DND-41 (cell line): ENCODE results near the gene CACNA1E.
A peak's percentile ranks its signal among the peaks of the same experiment; 100 is the strongest.

Experiments
- ATAC-seq: fragments of 200-7000 bp; cut with Tn5 transposase; 3 replicates; pipeline ENCODE4 v1.9.1; 2021; ENCODE audit warnings: low read depth; ENCODE audit not compliant: insufficient read depth
- DNase-seq: peaks from one replicate; pipeline ENCODE4 v3.0.0-alpha.2; 2020
- H2AFZ ChIP-seq: 2 replicates; pipeline ENCODE4 v1.6.0; 2012; ENCODE audit warnings: low read depth, low read length
- H3K27ac ChIP-seq: 2 replicates; pipeline ENCODE4 v1.5.1; 2012; ENCODE audit warnings: low read length, inconsistent platforms
- H3K27me3 ChIP-seq: fragments of 200-600 bp; sonication (generic); 2 replicates; pipeline ENCODE4 v1.6.0; 2012; ENCODE audit warnings: low read length, mild to moderate bottlenecking, inconsistent platforms; ENCODE audit not compliant: insufficient read depth, poor library complexity
- H3K36me3 ChIP-seq: 2 replicates; pipeline ENCODE4 v1.5.1; 2012; ENCODE audit warnings: low read length, inconsistent platforms; ENCODE audit not compliant: insufficient read depth
- H3K4me1 ChIP-seq: 2 replicates; pipeline ENCODE4 v1.5.1; 2012; ENCODE audit warnings: mild to moderate bottlenecking, low read length; ENCODE audit not compliant: insufficient read depth
- H3K4me2 ChIP-seq: 2 replicates; pipeline ENCODE4 v1.6.0; 2012; ENCODE audit warnings: mild to moderate bottlenecking, moderate library complexity, low read length, inconsistent platforms; ENCODE audit not compliant: insufficient read depth
- H3K4me3 ChIP-seq, 2 experiments: fragments of 200-600 bp in 1 of 2; shearing (Covaris generic) in 1 of 2; 2 replicates each; pipeline ENCODE4 v1.5.1; 2012 to 2016; ENCODE audit warnings: inconsistent platforms in 2 of 2, low read length in 2 of 2, mild to moderate bottlenecking in 2 of 2, low read depth in 1 of 2, moderate library complexity in 1 of 2
- H3K79me2 ChIP-seq: 2 replicates; pipeline ENCODE4 v1.6.0; 2012; ENCODE audit warnings: low read length, inconsistent platforms; ENCODE audit not compliant: insufficient read depth
- H3K9ac ChIP-seq: 2 replicates; pipeline ENCODE4 v1.6.0; 2012; ENCODE audit warnings: low read depth, mild to moderate bottlenecking, inconsistent platforms, low read length, moderate library complexity
- H3K9me3 ChIP-seq: 2 replicates; pipeline ENCODE4 v1.5.1; 2012; ENCODE audit warnings: low read length, moderate library complexity, mild to moderate bottlenecking, inconsistent platforms; ENCODE audit not compliant: insufficient read depth, severe bottlenecking
- H4K20me1 ChIP-seq: 2 replicates; pipeline ENCODE4 v1.6.0; 2012; ENCODE audit warnings: low read length; ENCODE audit not compliant: insufficient read depth
- CTCF ChIP-seq: IDR thresholded peaks from 2 replicates; pipeline ENCODE4 v1.5.1; 2012; ENCODE audit warnings: borderline replicate concordance, low read length, moderate library complexity, mild to moderate bottlenecking; ENCODE audit not compliant: poor library complexity, severe bottlenecking; ENCODE audit errors: extremely low read depth
- EZH2 ChIP-seq: IDR thresholded peaks from 3 replicates; pipeline ENCODE4 v1.6.1; 2012; ENCODE audit warnings: borderline replicate concordance, low read depth, mild to moderate bottlenecking, moderate library complexity, low read length, inconsistent platforms; ENCODE audit not compliant: severe bottlenecking

The CACNA1E gene

GRCh38 chr1:181551249-181551648 lies 67.9 kb downstream of the CACNA1E start:
- TF ChIP-seq CTCF (no peak), EZH2 (no peak)
- H3K4me2 ChIP-seq: no peak overlapping the region
- H3K36me3 ChIP-seq: no peaks in the 10 kb centered on the region
- no peak overlapping the region for H2AFZ ChIP-seq
- no peaks in the 10 kb centered on the region for H3K4me1 ChIP-seq
- H3K27ac ChIP-seq: no peak overlapping the region
- H3K9me3 ChIP-seq: no peaks in the 10 kb centered on the region
- H4K20me1 ChIP-seq: no peaks in the 10 kb centered on the region
- no peak; the same call in 2 of the 3 replicates for ATAC-seq
- H3K27me3 ChIP-seq: peaks cover 5% of the 10 kb centered on the region
- no peak overlapping the region for H3K9ac ChIP-seq
- no peaks in the 10 kb centered on the region for H3K79me2 ChIP-seq
- H3K4me3 ChIP-seq: no peak overlapping the region
- no peak for DNase-seq

- no peaks in the 10 kb centered on the region for H3K36me3 ChIP-seq
- no peaks in the 10 kb centered on the region for H3K9me3 ChIP-seq
- no peak overlapping the region for H3K27ac ChIP-seq
- H3K4me1 ChIP-seq: no peaks in the 10 kb centered on the region
- H3K4me2 ChIP-seq: no peak overlapping the region
- TF ChIP-seq EZH2: no peak
- TF ChIP-seq CTCF: no peak
- H3K4me3 ChIP-seq: no peak overlapping the region
- H3K79me2 ChIP-seq: no peaks in the 10 kb centered on the region
- H2AFZ ChIP-seq: no peak overlapping the region
- no peak for ATAC-seq
- DNase-seq: no peak
- no peaks in the 10 kb centered on the region for H4K20me1 ChIP-seq
- H3K27me3 ChIP-seq: peaks cover 3% of the 10 kb centered on the region
- H3K9ac ChIP-seq: no peak overlapping the region
These were observed 68.4 kb downstream of the CACNA1E start for GRCh38 chr1:181551754-181552153.

GRCh38 chr1:181554465-181554864 lies 71.1 kb downstream of the CACNA1E start:
- Histone ChIP-seq H3K79me2 (no peaks in the 10 kb centered on the region), H3K27ac (no peak overlapping the region), H3K27me3 (peaks cover 13% of the 10 kb centered on the region), H3K4me1 (no peaks in the 10 kb centered on the region), H3K9me3 (no peaks in the 10 kb centered on the region), H4K20me1 (no peaks in the 10 kb centered on the region), H2AFZ (no peak overlapping the region), H3K4me3 (no peak overlapping the region), H3K36me3 (no peaks in the 10 kb centered on the region), H3K9ac (no peak overlapping the region), H3K4me2 (no peak overlapping the region)
- ATAC-seq (no peak), DNase-seq (no peak)
- TF ChIP-seq CTCF (no peak), EZH2 (no peak)

- peaks cover 13% of the 10 kb centered on the region for H3K27me3 ChIP-seq
- DNase-seq (no peak), ATAC-seq (peak; percentile 39; the same call in 1 of the 3 replicates)
- H3K4me2 ChIP-seq: no peak overlapping the region
- no peaks in the 10 kb centered on the region for H4K20me1 ChIP-seq
- no peak overlapping the region for H3K27ac ChIP-seq
- H3K4me1 ChIP-seq: no peaks in the 10 kb centered on the region
- H3K79me2 ChIP-seq: no peaks in the 10 kb centered on the region
- H3K36me3 ChIP-seq: no peaks in the 10 kb centered on the region
- H3K9me3 ChIP-seq: no peaks in the 10 kb centered on the region
- no peak overlapping the region for H3K9ac ChIP-seq
- no peak overlapping the region for H3K4me3 ChIP-seq
- H2AFZ ChIP-seq: no peak overlapping the region
- TF ChIP-seq EZH2 (no peak), CTCF (no peak)
These were observed 73.3 kb downstream of the CACNA1E start for GRCh38 chr1:181556631-181557030.
